A549 (cell line): ENCODE measurements around the gene SMOC1. TPM values are rescaled to one million over a fixed set of nuclear protein-coding genes. Genes with fewer than 3 reads are reported as not detected.

Experiments used
- ATAC-seq, 2 experiments: fragments of 200-7000 bp in 1 of 2; fragments of >200 bp in 1 of 2; cut with Nextera tagmentation in 1 of 2; cut with Tn5 transposase in 1 of 2; 3 replicates each; pipeline versions ENCODE4 v1.8.0 to v1.9.1; 2018 to 2020; ENCODE audit warnings: mild to moderate bottlenecking in 1 of 2, moderate library complexity in 1 of 2
- CTCF ChIA-PET: fragments of 300-600 bp; sonication (Branson Sonifier 250); formaldehyde crosslinking; extraction: SDS; loops from one replicate; lab custom pipeline; 2021; ENCODE audit warnings: antibody characterized with exemption, inconsistent platforms; lab: Yijun Ruan, JAX
- POLR2A ChIA-PET: fragments of 350-600 bp; formaldehyde crosslinking; extraction: SDS; loops from one replicate; lab custom pipeline; 2021; ENCODE audit warnings: antibody characterized with exemption, inconsistent platforms; lab: Yijun Ruan, JAX
- DNase-seq, 2 experiments: peaks; one replicate each; pipeline versions ENCODE4 v3.0.0 to v3.0.0-alpha.2; 2011 to 2016; ENCODE audit warnings: low read depth in 1 of 2, low spot score in 1 of 2
- FAIRE-seq: peaks from 2 replicates; lab custom pipeline; 2011; peaks lifted over from hg19 to GRCh38; lab: Jason Lieb, UNC
- H3K27ac ChIP-seq, 2 experiments: fragments of >200 bp; sonication (Bioruptor Twin); formaldehyde crosslinking; 3 replicates each; pipeline ENCODE4 v1.5.1; 2016 to 2017
- H3K4me1 ChIP-seq: fragments of >200 bp; sonication (Bioruptor Twin); formaldehyde crosslinking; 3 replicates; pipeline ENCODE4 v1.6.1; 2016
- H3K4me2 ChIP-seq: fragments of >200 bp; sonication (Bioruptor Twin); formaldehyde crosslinking; 3 replicates; pipeline ENCODE4 v1.6.1; 2016
- H3K4me3 ChIP-seq: fragments of >200 bp; sonication (Bioruptor Twin); formaldehyde crosslinking; 3 replicates; pipeline ENCODE4 v1.5.1; 2016
- H3K9me3 ChIP-seq: fragments of >200 bp; sonication (Bioruptor Twin); formaldehyde crosslinking; 3 replicates; pipeline ENCODE4 v1.6.1; 2016
- BCL3 ChIP-seq: fragments of >200 bp; sonication (Bioruptor Twin); formaldehyde crosslinking; IDR thresholded peaks from 3 replicates; pipeline ENCODE4 v1.6.1; 2016
- BHLHE40 ChIP-seq: IDR thresholded peaks from 2 replicates; pipeline ENCODE4 v1.6.1; 2012; ENCODE audit warnings: low read depth, low read length, inconsistent platforms
- CBX2 ChIP-seq: fragments of 200-600 bp; sonication (generic); IDR thresholded peaks from 2 replicates; pipeline ENCODE4 v1.6.1; 2016; ENCODE audit warnings: low read depth, mild to moderate bottlenecking, borderline replicate concordance
- CEBPB ChIP-seq, 2 experiments: fragments of >200 bp in 1 of 2; sonication (Bioruptor Twin) in 1 of 2; formaldehyde crosslinking in 1 of 2; IDR thresholded peaks; 2 replicates each; pipeline ENCODE4 v1.6.1; 2012 to 2016
- ELK1 ChIP-seq: fragments of 150-350 bp; IDR thresholded peaks from 2 replicates; pipeline ENCODE4 v1.6.1; 2014; ENCODE audit warnings: low read depth, mild to moderate bottlenecking, low read length
- EP300 ChIP-seq, 2 experiments: fragments of >200 bp; sonication (Bioruptor Twin); formaldehyde crosslinking; IDR thresholded peaks; 2 replicates in 1 of 2; 3 replicates in 1 of 2; pipeline ENCODE4 v1.6.1; 2016 to 2017
- FOSL2 ChIP-seq, 2 experiments: fragments of 450-650 bp in 1 of 2; fragments of >200 bp in 1 of 2; sonication (Bioruptor Twin) in 1 of 2; formaldehyde crosslinking; IDR thresholded peaks; 2 replicates each; pipeline versions ENCODE4 v1.5.0 to v1.6.1; 2016 to 2020; ENCODE audit warnings: mild to moderate bottlenecking in 1 of 2, moderate library complexity in 1 of 2
- GATA3 ChIP-seq: IDR thresholded peaks from 2 replicates; pipeline ENCODE4 v1.6.1; 2012; ENCODE audit warnings: borderline replicate concordance
- HDAC2 ChIP-seq: fragments of 200-600 bp; sonication (generic); IDR thresholded peaks from 2 replicates; pipeline ENCODE4 v1.6.1; 2016
- HMGXB4 ChIP-seq: fragments of 250-450 bp; sonication (Bioruptor Pico); IDR thresholded peaks from 2 replicates; pipeline ENCODE4 v1.5.0; 2021; ENCODE audit warnings: mild to moderate bottlenecking, moderate library complexity, borderline replicate concordance
- HOXA7 ChIP-seq: fragments of 250-450 bp; sonication (Bioruptor Pico); IDR thresholded peaks from 2 replicates; pipeline ENCODE4 v1.5.0; 2020; ENCODE audit warnings: mild to moderate bottlenecking, moderate library complexity
- HOXB13 ChIP-seq: fragments of 250-450 bp; sonication (Bioruptor Pico); IDR thresholded peaks from 2 replicates; pipeline ENCODE4 v1.5.0; 2020; ENCODE audit warnings: low read depth, mild to moderate bottlenecking, moderate library complexity
- HOXB5 ChIP-seq: fragments of 250-450 bp; sonication (Bioruptor Pico); IDR thresholded peaks from 2 replicates; pipeline ENCODE4 v1.5.0; 2020; ENCODE audit warnings: mild to moderate bottlenecking, moderate library complexity
- JUN ChIP-seq, 2 experiments: fragments of >200 bp; sonication (Bioruptor Twin); formaldehyde crosslinking; IDR thresholded peaks; 2 replicates in 1 of 2; 3 replicates in 1 of 2; pipeline ENCODE4 v1.6.1; 2016 to 2017
- KDM1A ChIP-seq: fragments of 200-600 bp; sonication (generic); IDR thresholded peaks from 2 replicates; pipeline ENCODE4 v1.6.1; 2016; ENCODE audit warnings: low read depth, mild to moderate bottlenecking
- KDM5A ChIP-seq: fragments of 200-600 bp; sonication (generic); IDR thresholded peaks from 2 replicates; pipeline ENCODE4 v1.6.1; 2016; ENCODE audit warnings: antibody characterized with exemption, mild to moderate bottlenecking
- MAZ ChIP-seq: fragments of 150-350 bp; IDR thresholded peaks from 2 replicates; pipeline ENCODE4 v1.6.1; 2014; ENCODE audit warnings: antibody characterized with exemption, low read depth, low read length, borderline replicate concordance
- NFE2L2 ChIP-seq: fragments of 150-350 bp; conservative IDR thresholded peaks from 2 replicates; pipeline ENCODE4 v1.6.1; 2014; ENCODE audit warnings: low read length
- NR3C1 ChIP-seq: fragments of >200 bp; sonication (Bioruptor Twin); formaldehyde crosslinking; IDR thresholded peaks from 3 replicates; pipeline ENCODE4 v1.6.1; 2017
- PHF8 ChIP-seq: fragments of 200-600 bp; sonication (generic); IDR thresholded peaks from 2 replicates; pipeline ENCODE4 v1.6.1; 2016; ENCODE audit warnings: low read depth, mild to moderate bottlenecking, antibody characterized with exemption, moderate library complexity, borderline replicate concordance
- POLR2A ChIP-seq: IDR thresholded peaks from 2 replicates; pipeline ENCODE4 v1.6.1; 2012; ENCODE audit warnings: mild to moderate bottlenecking, low read length
- RAD21 ChIP-seq, 2 experiments: fragments of >200 bp in 1 of 2; sonication (Bioruptor Twin) in 1 of 2; formaldehyde crosslinking in 1 of 2; IDR thresholded peaks in 1 of 2; conservative IDR thresholded peaks in 1 of 2; 2 replicates in 1 of 2; 3 replicates in 1 of 2; pipeline ENCODE4 v1.6.1; 2012 to 2018; ENCODE audit warnings: inconsistent platforms in 1 of 2
- SREBF2 ChIP-seq: fragments of 450-650 bp; IDR thresholded peaks from 2 replicates; pipeline ENCODE4 v1.6.1; 2014; ENCODE audit warnings: mild to moderate bottlenecking, moderate library complexity
- USF2 ChIP-seq: fragments of 450-650 bp; IDR thresholded peaks from 2 replicates; pipeline ENCODE4 v1.6.1; 2014; ENCODE audit warnings: antibody characterized with exemption
- ZC3H11A ChIP-seq: fragments of 450-650 bp; IDR thresholded peaks from 2 replicates; pipeline ENCODE4 v1.6.1; 2014; ENCODE audit warnings: antibody characterized with exemption, mild to moderate bottlenecking
- ZFP36 ChIP-seq: fragments of 450-650 bp; IDR thresholded peaks from 2 replicates; pipeline ENCODE4 v1.6.1; 2014; ENCODE audit warnings: borderline replicate concordance; ENCODE audit not compliant: partially characterized antibody
- WGBS: methylation state at CpG from one replicate; pipeline ENCODE4 v1.1.6; 2017; ENCODE audit errors: missing lambda C conversion rate; 5-methylcytosine and 5-hydroxymethylcytosine counted together
- polyA plus RNA-seq, 4 experiments: library from polyadenylated mRNA; depleted of rRNA in 3 of 4; stranded (reverse); fragments of >200 nt; fragmentation: RNase III in 1 of 4; extraction: RNeasy Plus Mini Kit Qiagen cat#74134 plus additional on column Dnase treatment in 1 of 4; gene quantifications; 2 replicates in 3 of 4; 3 replicates in 1 of 4; pipeline ENCODE4 v1.2.3, GENCODE V29; 2011 to 2017

SMOC1 gene
- polyA plus RNA-seq, 2 of the 4 experiments (the other 2 are of a cell fraction), result 12.2 to 18.4 TPM

- H3K4me1 ChIP-seq, result peaks cover 50% of the 10 kb centered on the region
- H3K9me3 ChIP-seq, result no peaks in the 10 kb centered on the region
- no peak overlapping the region for H3K4me3 ChIP-seq
- WGBS, result 90% methylated on average over 6 of the region's 6 CpGs
- peak overlapping the region; percentile 90 to 98; a peak in 5 of 6 replicates for H3K27ac ChIP-seq
- ATAC-seq (no peak), FAIRE-seq (no peak), DNase-seq (no peak)
- POLR2A ChIA-PET, result no interaction called here
- TF ChIP-seq HMGXB4 (CRISPR knock-in tag), result no peak
- no peak for TF ChIP-seq EP300 (IDR thresholded peaks at IDR 0.05)
- no peak for TF ChIP-seq BCL3
- TF ChIP-seq NFE2L2, result no peak
- TF ChIP-seq MAZ, result no peak
- no peak for TF ChIP-seq BHLHE40
- no peak for TF ChIP-seq USF2
- TF ChIP-seq ZC3H11A, result no peak
- no peak for TF ChIP-seq HDAC2
- no peak for TF ChIP-seq GATA3
- no peak for TF ChIP-seq RAD21 (conservative IDR thresholded peaks at IDR 0.05 in 1 of 2, IDR thresholded peaks at IDR 0.05 in 1 of 2)
- TF ChIP-seq KDM1A, result no peak
- TF ChIP-seq KDM5A, result no peak
- TF ChIP-seq ZFP36, result no peak
- TF ChIP-seq POLR2A, result no peak
- no peak for TF ChIP-seq NR3C1
- TF ChIP-seq PHF8, result no peak
- TF ChIP-seq ELK1, result no peak
- TF ChIP-seq SREBF2, result no peak
- no peak overlapping the region for H3K4me2 ChIP-seq
- CTCF ChIA-PET, result interaction anchor here (1.0 to 1.7 kb wide), 4 partner anchors 24 to 184 kb away, joined by 3 to 6 read pairs (median 4); no protein-coding TSS in a partner anchor
Observed at GRCh38 chr14:70002589-70003346, 123.6 kb downstream of the SMOC1 start.

GRCh38 chr14:70004791-70005190, 125.6 kb downstream of the SMOC1 start:
- Histone ChIP-seq H3K4me2 (0 out of 3 replicates have a peak overlapping the region, but pooled peaks have one; percentile 45), H3K4me3 (no peak overlapping the region), H3K4me1 (peaks cover 44% of the 10 kb centered on the region), H3K9me3 (no peaks in the 10 kb centered on the region), H3K27ac (peak overlapping the region; percentile 26 to 68; a peak in 5 of 6 replicates)
- no peak for ATAC-seq
- ChIA-PET CTCF (no interaction called here), POLR2A (no interaction called here)
- TF ChIP-seq HOXA7 (CRISPR knock-in tag), result no peak
- no peak for TF ChIP-seq HOXB5
- no peak for TF ChIP-seq CBX2
- TF ChIP-seq CEBPB (IDR thresholded peaks at IDR 0.05), result no peak
- no peak for TF ChIP-seq BHLHE40
- TF ChIP-seq JUN (IDR thresholded peaks at IDR 0.05), result no peak
- TF ChIP-seq FOSL2 (IDR thresholded peaks at IDR 0.05), result no peak
- TF ChIP-seq FOSL2 (CRISPR knock-in tag; IDR thresholded peaks at IDR 0.05), result no peak
- no peak for TF ChIP-seq HOXB13 (CRISPR knock-in tag)
- WGBS, result 84% methylated on average over 2 of the region's 2 CpGs
- no peak for DNase-seq
- FAIRE-seq, result no peak
